ENCODE results near the gene GATB. TPM values are rescaled to one million over a fixed set of nuclear protein-coding genes. Genes with fewer than 3 reads are reported as not detected.

Gene GATB
- total and polyA plus RNA-seq, 2 experiments from 2014 or later, result 18.0 to 20.0 TPM

GRCh38 chr4:151676301-151676700 is 84.5 kb downstream of the GATB start:
- Histone ChIP-seq H4K20me1 (ENCODE audit: insufficient read depth) (no peaks in the 10 kb centered on the region), H3K9me3 (ENCODE audit: low read depth) (no peaks in the 10 kb centered on the region), H3K9me2 (ENCODE audit: insufficient read depth) (no peaks in the 10 kb centered on the region), H3K9ac (no peak overlapping the region), H3K36me3 (ENCODE audit: low read depth) (no peaks in the 10 kb centered on the region), H3F3A (ENCODE audit: insufficient read depth) (peaks cover 13% of the 10 kb centered on the region; the same call in 1 of the 2 replicates), H3K4me1 (ENCODE audit: insufficient read depth) (peaks cover 14% of the 10 kb centered on the region), H3K4me2 (ENCODE audit: unreplicated experiment) (peak overlapping the region; percentile 17), H2AFZ (no peak overlapping the region), H3K79me2 (ENCODE audit: insufficient read depth) (no peaks in the 10 kb centered on the region), H3K27me3 (replicated peaks; ENCODE audit: insufficient read depth) (no peaks in the 10 kb centered on the region), H3K27ac (peak overlapping the region; percentile 8), H3K4me3 (no peak overlapping the region)
- no peak for TF ChIP-seq EZH2 (IDR thresholded peaks at IDR 0.05; ENCODE audit: insufficient read depth, poor library complexity, severe bottlenecking)
- TF ChIP-seq EZH2phosphoT487 (IDR thresholded peaks at IDR 0.05; ENCODE audit: insufficient read depth, low read depth), result no peak
- in situ Hi-C loops (cut with MboI), result no loop called here
- peak; percentile 95 for DNase-seq
- 35 to 39% methylated on average over 11 of the region's 11 CpGs for WGBS, 2 experiments (ENCODE audit: low coverage in 1 of 2, low lambda C conversion rate in 2 of 2, missing lambda C conversion rate in 2 of 2)

DNA sequence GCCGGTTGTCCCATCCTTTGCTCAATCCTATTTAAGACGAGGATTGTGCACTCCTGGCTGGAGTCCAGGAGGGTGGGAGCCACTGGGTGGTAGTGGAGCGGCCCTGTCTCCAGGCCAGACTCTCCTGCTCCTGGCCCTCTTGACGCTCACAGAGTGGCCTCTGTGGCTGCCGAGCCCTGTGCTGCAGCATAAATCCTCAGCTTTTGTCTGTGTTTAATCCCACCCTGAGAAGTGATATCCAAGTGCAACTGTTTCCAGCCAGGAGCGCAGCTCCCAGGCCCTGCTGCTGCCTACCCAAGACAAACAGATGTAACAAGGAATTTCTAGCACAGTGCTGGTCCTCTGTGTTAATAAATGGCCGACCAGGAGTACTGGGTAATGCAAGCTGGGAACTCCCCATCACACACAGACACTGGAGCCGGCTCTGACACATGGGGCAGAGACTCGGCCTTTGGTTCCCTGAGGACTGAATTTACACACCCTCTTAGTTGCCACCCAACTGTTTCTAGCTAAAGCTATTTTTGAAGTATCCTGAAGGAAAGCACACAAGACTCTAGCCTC is 85.3 kb downstream of the GATB start:
- H2AFZ ChIP-seq, result no peak overlapping the region
- H3K9me3 ChIP-seq (ENCODE audit: low read depth), result no peaks in the 10 kb centered on the region
- no peak overlapping the region for H3K4me2 ChIP-seq (ENCODE audit: unreplicated experiment)
- TF ChIP-seq EZH2phosphoT487 (IDR thresholded peaks at IDR 0.05; ENCODE audit: insufficient read depth, low read depth), result no peak
- no peak for TF ChIP-seq EZH2 (IDR thresholded peaks at IDR 0.05; ENCODE audit: insufficient read depth, poor library complexity, severe bottlenecking)
- H3F3A ChIP-seq (ENCODE audit: insufficient read depth), result peaks cover 13% of the 10 kb centered on the region; the same call in 1 of the 2 replicates
- H3K79me2 ChIP-seq (ENCODE audit: insufficient read depth), result no peaks in the 10 kb centered on the region
- 0 out of 2 replicates have a peak overlapping the region, but pooled peaks have one; percentile 8 for H3K27ac ChIP-seq
- peak; percentile 57 for DNase-seq
- in situ Hi-C loops (cut with MboI), result no loop called here
- no peak overlapping the region for H3K9ac ChIP-seq
- no peaks in the 10 kb centered on the region for H3K9me2 ChIP-seq (ENCODE audit: insufficient read depth)
- H3K27me3 ChIP-seq (replicated peaks; ENCODE audit: insufficient read depth), result no peaks in the 10 kb centered on the region
- no peaks in the 10 kb centered on the region for H3K36me3 ChIP-seq (ENCODE audit: low read depth)
- H4K20me1 ChIP-seq (ENCODE audit: insufficient read depth), result no peaks in the 10 kb centered on the region
- peaks cover 14% of the 10 kb centered on the region for H3K4me1 ChIP-seq (ENCODE audit: insufficient read depth)
- 77 to 81% methylated on average over 9 of the region's 9 CpGs for WGBS, 2 experiments (ENCODE audit: low coverage in 1 of 2, low lambda C conversion rate in 2 of 2, missing lambda C conversion rate in 2 of 2)
- H3K4me3 ChIP-seq, result no peak overlapping the region

DNA sequence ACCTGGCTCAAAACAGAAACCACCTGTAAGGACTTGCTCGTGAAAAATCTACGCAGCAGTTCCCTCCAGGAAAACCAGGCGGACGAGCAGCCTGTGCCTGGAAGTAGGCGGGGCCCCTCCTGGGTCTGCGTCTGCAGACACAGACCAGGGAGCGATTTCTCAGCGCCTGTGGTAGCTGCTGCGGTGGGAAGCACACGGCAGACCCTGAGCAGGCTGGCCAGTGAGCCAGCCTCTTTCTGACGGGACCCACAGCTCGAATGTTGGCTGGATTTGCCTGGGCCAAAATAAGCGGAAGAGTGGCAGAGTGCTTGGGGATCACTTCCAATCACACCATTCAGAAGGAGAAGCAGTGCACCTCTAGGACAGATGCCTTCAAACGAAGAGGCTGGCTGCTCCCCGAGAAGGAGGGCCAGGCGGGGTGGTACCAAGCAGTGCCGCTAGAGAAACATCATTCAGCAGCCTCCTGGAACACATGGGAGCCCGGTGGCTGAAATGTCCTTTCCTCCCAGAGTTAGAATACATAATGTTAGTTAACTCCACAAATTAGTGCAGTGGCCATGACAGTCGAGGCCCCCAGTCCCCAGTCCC is 85.9 kb downstream of the GATB start:
- Histone ChIP-seq H3K36me3 (ENCODE audit: low read depth) (no peaks in the 10 kb centered on the region), H3K9me3 (ENCODE audit: low read depth) (no peaks in the 10 kb centered on the region), H3F3A (ENCODE audit: insufficient read depth) (peaks cover 13% of the 10 kb centered on the region; the same call in 1 of the 2 replicates), H2AFZ (no peak overlapping the region), H3K4me3 (0 out of 2 replicates have a peak overlapping the region, but pooled peaks have one; percentile 6), H3K9me2 (ENCODE audit: insufficient read depth) (no peaks in the 10 kb centered on the region), H3K79me2 (ENCODE audit: insufficient read depth) (no peaks in the 10 kb centered on the region), H3K4me1 (ENCODE audit: insufficient read depth) (peaks cover 14% of the 10 kb centered on the region), H4K20me1 (ENCODE audit: insufficient read depth) (no peaks in the 10 kb centered on the region), H3K9ac (no peak overlapping the region), H3K4me2 (ENCODE audit: unreplicated experiment) (peak overlapping the region; percentile 28), H3K27me3 (replicated peaks; ENCODE audit: insufficient read depth) (no peaks in the 10 kb centered on the region), H3K27ac (no peak overlapping the region)
- in situ Hi-C loops (cut with MboI), result no loop called here
- no peak for TF ChIP-seq EZH2 (IDR thresholded peaks at IDR 0.05; ENCODE audit: insufficient read depth, poor library complexity, severe bottlenecking)
- TF ChIP-seq EZH2phosphoT487 (IDR thresholded peaks at IDR 0.05; ENCODE audit: insufficient read depth, low read depth), result no peak
- peak; percentile 54 for DNase-seq
- WGBS, 2 experiments (ENCODE audit: low coverage in 1 of 2, low lambda C conversion rate in 2 of 2, missing lambda C conversion rate in 2 of 2), result 32% methylated on average over 19 of the region's 19 CpGs

GRCh38 chr4:151673908-151674520 is 86.8 kb downstream of the GATB start:
- H3K9ac ChIP-seq, result no peak overlapping the region
- TF ChIP-seq EZH2phosphoT487 (IDR thresholded peaks at IDR 0.05; ENCODE audit: insufficient read depth, low read depth) (no peak), EZH2 (IDR thresholded peaks at IDR 0.05; ENCODE audit: insufficient read depth, poor library complexity, severe bottlenecking) (no peak)
- H2AFZ ChIP-seq, result no peak overlapping the region
- no peak overlapping the region for H3K4me3 ChIP-seq
- no peak overlapping the region for H3K27ac ChIP-seq
- no peaks in the 10 kb centered on the region for H4K20me1 ChIP-seq (ENCODE audit: insufficient read depth)
- in situ Hi-C loops (cut with MboI), result no loop called here
- 89 to 92% methylated on average over 12 of the region's 12 CpGs for WGBS, 2 experiments (ENCODE audit: low coverage in 1 of 2, low lambda C conversion rate in 2 of 2, missing lambda C conversion rate in 2 of 2)
- H3K4me1 ChIP-seq (ENCODE audit: insufficient read depth), result peaks cover 14% of the 10 kb centered on the region
- no peak overlapping the region for H3K4me2 ChIP-seq (ENCODE audit: unreplicated experiment)
- no peaks in the 10 kb centered on the region for H3K79me2 ChIP-seq (ENCODE audit: insufficient read depth)
- no peaks in the 10 kb centered on the region for H3K9me3 ChIP-seq (ENCODE audit: low read depth)
- no peak for DNase-seq
- H3F3A ChIP-seq (ENCODE audit: insufficient read depth), result peaks cover 13% of the 10 kb centered on the region; the same call in 1 of the 2 replicates
- H3K9me2 ChIP-seq (ENCODE audit: insufficient read depth), result no peaks in the 10 kb centered on the region
- H3K36me3 ChIP-seq (ENCODE audit: low read depth), result no peaks in the 10 kb centered on the region
- H3K27me3 ChIP-seq (replicated peaks; ENCODE audit: insufficient read depth), result no peaks in the 10 kb centered on the region

All from GM23248 (cell line).